ENCODE results near the gene PATJ.
"Not testable (repeated sequence)": the region's sequence is repeated elsewhere in the genome, so short reads cannot be mapped to it uniquely, and the experiment has no call there.

Gene PATJ

GRCh38 chr1:61837607-61838006 is 95.3 kb downstream of the PATJ start:
- not testable (repeated sequence) for DNase-seq

- no peak for DNase-seq
Measured at GRCh38 chr1:61839679-61840078, 97.4 kb downstream of the PATJ start.

DNA sequence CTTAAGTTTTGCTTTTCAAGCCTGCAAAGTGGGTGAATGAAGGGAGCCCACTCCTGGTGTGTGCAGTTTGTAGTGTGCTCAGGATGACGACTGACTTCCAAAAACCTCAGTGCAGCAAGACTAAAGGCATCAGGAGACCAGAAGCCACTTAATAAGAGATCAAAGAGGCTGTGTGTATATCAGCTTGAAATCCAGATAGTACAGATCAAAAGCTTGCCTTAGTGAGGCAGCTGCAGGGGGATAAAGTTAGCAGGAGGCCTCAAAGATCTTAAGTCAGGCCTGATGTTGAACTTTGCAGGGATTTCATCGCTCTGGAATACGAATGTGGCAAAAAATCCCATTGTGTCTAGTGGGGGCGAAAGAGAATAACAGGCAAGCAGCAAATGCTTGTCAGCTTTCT is 99.8 kb downstream of the PATJ start:
- no peak for DNase-seq

GRCh38 chr1:61842863-61843514 is 100.7 kb downstream of the PATJ start:
- DNase-seq, result no peak

- DNase-seq, result no peak
Measured at GRCh38 chr1:61844006-61844405, 101.7 kb downstream of the PATJ start.

GRCh38 chr1:61844664-61845063 is 102.4 kb downstream of the PATJ start:
- DNase-seq, result not testable (repeated sequence)

- DNase-seq, result no peak
Measured at GRCh38 chr1:61851235-61851634, 109.0 kb downstream of the PATJ start.

DNA sequence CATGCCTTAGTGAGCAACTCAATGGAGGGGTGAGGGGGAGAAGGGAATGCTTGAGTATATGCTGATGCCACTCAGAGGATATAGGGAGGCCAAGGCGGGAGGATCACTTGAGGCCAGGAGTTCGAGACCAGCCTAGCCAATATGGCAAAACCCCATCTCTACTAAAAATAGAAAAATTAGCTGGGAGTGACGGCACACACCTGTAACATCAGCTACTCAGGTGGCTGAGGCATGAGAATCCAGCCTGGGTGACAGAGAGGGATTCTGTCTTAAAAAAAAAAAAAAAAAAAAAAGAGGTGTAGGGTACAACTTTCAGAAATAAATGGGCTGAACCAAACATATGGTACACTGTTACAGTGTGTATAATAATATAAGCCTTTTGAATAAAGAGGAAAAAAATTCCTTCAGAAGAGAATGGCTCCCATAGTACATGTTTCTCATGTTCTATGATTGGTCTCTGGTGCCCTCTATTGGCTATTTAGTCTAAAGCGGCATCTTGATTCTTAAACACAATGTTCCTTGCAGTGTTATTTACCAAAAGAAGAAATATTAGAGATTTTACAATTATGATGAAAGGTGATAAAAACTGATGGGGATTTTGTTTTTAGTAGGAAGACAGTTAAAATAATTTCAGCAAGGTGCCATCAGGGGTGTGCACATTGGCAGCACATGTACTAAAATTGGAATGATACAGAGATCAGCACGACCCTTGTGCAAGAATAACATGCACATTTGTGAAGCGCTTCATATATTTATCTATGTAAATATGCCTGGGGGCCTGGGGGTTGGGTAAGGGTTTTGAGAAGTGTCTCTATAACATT is 109.8 kb downstream of the PATJ start:
- DNase-seq, result peak; percentile 44

DNA sequence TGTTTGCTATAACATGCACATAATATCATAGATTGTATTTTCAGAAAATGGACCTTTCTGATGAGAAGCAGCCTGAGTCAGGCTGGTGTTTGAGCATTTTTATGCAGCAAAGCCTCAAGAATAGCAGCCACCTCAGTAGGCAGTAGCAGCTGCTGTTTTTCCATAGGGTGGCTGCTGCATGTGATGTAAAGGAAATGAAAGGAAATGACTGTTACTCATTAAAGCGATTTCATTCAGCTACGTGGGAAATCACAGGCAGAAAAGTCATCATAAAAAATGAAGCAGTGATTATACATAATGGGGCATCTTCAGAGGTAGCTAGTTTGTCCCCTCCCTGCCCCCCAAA is 110.4 kb downstream of the PATJ start:
- no peak for DNase-seq

- DNase-seq, result no peak
Measured at GRCh38 chr1:61853583-61853982, 111.3 kb downstream of the PATJ start.

GRCh38 chr1:61864489-61864888 is 122.2 kb downstream of the PATJ start:
- no peak for DNase-seq

GRCh38 chr1:61865646-61866220 is 123.5 kb downstream of the PATJ start:
- no peak for DNase-seq

DNA sequence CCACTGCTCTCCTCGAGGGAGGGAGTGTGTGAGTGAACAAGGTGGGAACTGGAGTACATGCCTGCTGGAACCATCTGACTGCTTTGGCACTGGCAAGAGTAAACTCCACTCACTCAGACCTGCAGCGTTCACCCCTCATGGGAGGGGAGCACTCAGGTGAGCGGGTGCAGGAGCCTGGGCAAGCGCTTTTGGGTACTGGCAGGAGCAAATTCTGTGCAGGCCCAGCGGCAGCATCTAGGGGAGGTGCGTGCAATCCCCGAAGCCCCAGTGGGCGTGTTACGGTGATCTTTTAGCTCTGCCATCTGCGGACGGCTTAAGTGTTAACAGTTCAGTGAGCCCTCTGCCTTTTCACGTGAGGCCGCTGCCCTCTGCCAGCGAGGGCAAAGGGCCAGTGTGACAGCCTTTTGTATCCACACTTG is 127.4 kb downstream of the PATJ start:
- no peak for DNase-seq

- DNase-seq, result no peak
Measured at GRCh38 chr1:61872206-61872605, 129.9 kb downstream of the PATJ start.

DNA sequence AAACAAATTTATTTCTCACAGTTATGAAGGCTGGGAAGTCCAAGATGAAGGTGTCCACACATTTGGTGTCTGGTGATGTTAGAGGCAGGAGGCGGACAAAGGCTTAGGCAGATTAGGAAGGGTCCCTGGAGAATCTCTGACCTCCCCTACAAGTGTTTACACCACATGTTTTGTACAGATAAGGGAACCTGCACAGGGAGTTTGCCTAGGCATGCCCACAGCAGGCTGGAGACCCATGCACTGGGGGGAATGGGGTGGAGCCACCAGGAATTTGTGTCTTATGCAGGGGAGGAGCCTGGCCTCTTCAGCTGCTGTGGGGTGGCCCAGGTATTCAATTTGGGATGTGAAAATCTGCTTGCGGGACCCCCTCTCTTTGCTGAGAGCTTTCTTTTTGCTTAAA is 131.3 kb downstream of the PATJ start:
- no peak for DNase-seq

- no peak for DNase-seq
Measured at GRCh38 chr1:61873994-61874393, 131.7 kb downstream of the PATJ start.

DNA sequence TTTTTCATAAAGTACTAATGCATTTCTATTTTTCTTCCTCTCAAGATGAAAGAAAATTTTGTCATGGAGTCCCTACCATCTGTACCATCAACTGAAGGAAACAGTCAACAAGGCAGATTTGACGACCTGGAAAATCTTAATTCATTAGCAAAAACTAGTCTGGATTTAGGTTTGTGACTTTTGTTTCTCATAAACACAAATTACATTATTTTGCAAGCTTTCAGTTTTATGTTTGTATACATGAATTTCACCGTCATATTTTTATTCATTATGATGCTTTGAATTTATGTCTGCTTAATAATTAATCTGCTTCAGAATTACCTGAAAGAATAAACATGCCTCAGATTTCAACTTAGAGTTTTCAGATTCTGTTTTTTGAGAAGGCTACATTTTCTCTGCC is 132.9 kb downstream of the PATJ start:
- no peak for DNase-seq

GRCh38 chr1:61879887-61880474 is 137.7 kb downstream of the PATJ start:
- not testable (repeated sequence) for DNase-seq

DNA sequence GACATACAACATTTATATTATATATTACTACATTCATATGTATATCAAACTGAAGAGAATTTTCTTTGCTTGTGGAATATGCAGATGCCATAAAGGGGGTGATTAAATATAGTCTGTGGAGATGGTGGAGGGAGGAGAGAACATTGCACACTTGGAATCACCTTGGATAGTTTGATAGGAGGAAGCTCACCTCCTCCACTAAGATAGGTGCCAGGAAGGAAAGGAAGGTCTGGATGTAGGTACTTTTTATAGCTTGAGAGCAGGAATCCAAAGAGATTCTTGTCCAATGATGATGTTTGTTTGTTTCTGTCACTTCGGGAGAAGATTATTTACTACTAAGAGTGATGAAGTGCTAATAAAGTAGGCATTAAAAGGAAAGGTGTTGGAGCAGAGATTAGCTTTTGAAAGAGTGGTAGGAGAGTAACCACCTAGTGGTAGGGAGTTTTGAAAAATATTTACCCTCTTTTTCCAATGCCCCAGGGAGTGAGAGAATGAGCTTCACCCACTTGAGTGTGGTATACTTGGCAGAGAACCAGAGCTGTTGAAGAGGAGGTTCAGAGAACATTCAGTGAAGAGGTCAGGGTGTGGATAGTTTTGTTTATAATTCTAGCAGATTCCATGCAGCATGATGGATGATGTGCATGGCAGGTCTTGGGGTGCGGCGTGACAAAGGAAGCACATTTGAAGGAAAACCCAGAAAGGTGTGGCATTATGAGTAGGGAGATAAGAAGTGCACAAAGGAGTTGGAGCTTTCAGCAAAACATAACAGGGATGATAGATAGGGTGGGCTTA is 145.0 kb downstream of the PATJ start:
- DNase-seq, result peak; percentile 89

DNA sequence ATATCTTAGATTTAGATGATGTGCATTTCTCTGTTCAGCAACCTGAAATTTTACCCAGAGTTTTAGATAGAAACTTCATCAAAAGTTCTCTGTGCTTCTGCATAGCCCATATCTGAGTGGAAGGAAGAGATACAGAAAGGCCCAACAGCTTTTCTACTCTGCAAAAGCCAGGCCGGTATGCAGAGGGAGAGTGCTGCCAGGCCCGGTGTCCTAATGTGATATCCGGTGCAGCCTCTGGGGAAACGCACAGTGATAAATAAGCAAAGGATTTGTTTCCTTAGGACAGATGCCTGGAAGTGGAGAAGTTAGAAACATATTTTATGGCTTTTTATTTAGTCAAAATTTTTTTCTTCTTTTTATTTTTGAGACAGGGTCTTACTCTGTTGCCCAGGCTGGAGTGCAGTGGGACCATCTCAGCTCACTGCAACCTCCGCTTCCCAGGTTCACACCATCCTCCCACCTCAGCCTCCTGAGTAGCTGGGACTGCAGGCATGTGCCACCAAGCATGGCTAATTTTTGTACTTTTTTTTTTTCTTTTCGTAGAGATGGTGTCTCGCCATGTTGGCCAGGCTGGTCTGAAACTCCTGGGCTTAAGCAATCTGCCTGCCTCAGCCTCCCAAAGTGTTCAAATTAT is 145.8 kb downstream of the PATJ start:
- DNase-seq, result no peak

- no peak for DNase-seq
Measured at GRCh38 chr1:61888808-61889207, 146.5 kb downstream of the PATJ start.

GRCh38 chr1:61890435-61890834 is 148.2 kb downstream of the PATJ start:
- not testable (repeated sequence) for DNase-seq

- DNase-seq, result no peak
Measured at GRCh38 chr1:61892977-61893376, 150.7 kb downstream of the PATJ start.
